ENCODE results near the gene ZNF813.

Gene ZNF813

GRCh38 chr19:53520547-53521372, 53.2 kb downstream of the ZNF813 start:
- peak; percentile 83 for DNase-seq (ENCODE audit: low read depth, low spot score)

- no peak for DNase-seq (ENCODE audit: low read depth, low spot score)
Measured at GRCh38 chr19:53521373-53522202, 54.1 kb downstream of the ZNF813 start.

- no peak for DNase-seq (ENCODE audit: low read depth, low spot score)
Measured at GRCh38 chr19:53525922-53526321, 58.4 kb downstream of the ZNF813 start.

- no peak for DNase-seq (ENCODE audit: low read depth, low spot score)
Measured at GRCh38 chr19:53530622-53531021, 63.1 kb downstream of the ZNF813 start.

GRCh38 chr19:53531457-53531856, 63.9 kb downstream of the ZNF813 start:
- no peak for DNase-seq (ENCODE audit: low read depth, low spot score)

- no peak for DNase-seq (ENCODE audit: low read depth, low spot score)
Measured at GRCh38 chr19:53532362-53532761, 64.8 kb downstream of the ZNF813 start.

- DNase-seq (ENCODE audit: low read depth, low spot score), result no peak
Measured at GRCh38 chr19:53536225-53536548, 68.7 kb downstream of the ZNF813 start.

GRCh38 chr19:53537121-53537520, 69.6 kb downstream of the ZNF813 start:
- no peak for DNase-seq (ENCODE audit: low read depth, low spot score)

- DNase-seq (ENCODE audit: low read depth, low spot score), result peak; percentile 80
Measured at GRCh38 chr19:53537521-53538377, 70.2 kb downstream of the ZNF813 start, which contains the start of gene ZNF331. ZNF331 (plus strand) TSS chr19:53538145; CDS start chr19:53569377, 31,232 bp downstream.

- no peak for DNase-seq (ENCODE audit: low read depth, low spot score)
Measured at GRCh38 chr19:53538378-53539109, 71.0 kb downstream of the ZNF813 start.

- no peak for DNase-seq (ENCODE audit: low read depth, low spot score)
Measured at GRCh38 chr19:53540091-53540490, 72.6 kb downstream of the ZNF813 start.

- no peak for DNase-seq (ENCODE audit: low read depth, low spot score)
Measured at GRCh38 chr19:53541971-53542370, 74.4 kb downstream of the ZNF813 start.

- DNase-seq (ENCODE audit: low read depth, low spot score), result no peak
Measured at GRCh38 chr19:53545271-53546065, 77.9 kb downstream of the ZNF813 start.
